Ovary (tissue), 9 donors: ENCODE results near the gene CADM2. TPM values are rescaled to one million over a fixed set of nuclear protein-coding genes. Genes with fewer than 3 reads are reported as not detected.

ENCODE experiments used
- DNase-seq, 5 donors: peaks; one replicate each; pipeline ENCODE4 v3.0.0-alpha.2; 2019 to 2020
- H3K27ac ChIP-seq, 2 donors: fragments of 200-600 bp; one replicate each; pipeline versions ENCODE4 v1.5.1 to v1.8.0; 2019 to 2022
- H3K27me3 ChIP-seq: fragments of 200-600 bp; one replicate; pipeline ENCODE4 v1.8.0; 2022
- H3K36me3 ChIP-seq: fragments of 200-600 bp; sonication (generic); one replicate; pipeline ENCODE4 v1.5.1; 2019
- H3K4me1 ChIP-seq: one replicate; pipeline ENCODE4 v1.8.1; 2013; ENCODE audit warnings: mild to moderate bottlenecking, moderate library complexity; ENCODE audit not compliant: insufficient read depth
- H3K4me3 ChIP-seq: fragments of 200-600 bp; sonication (generic); one replicate; pipeline ENCODE4 v1.5.1; 2017
- H3K9me3 ChIP-seq, 2 donors: fragments of 200-600 bp in 1 of 2; sonication (generic) in 1 of 2; one replicate each; pipeline versions ENCODE4 v1.5.1 to v1.8.1; 2013 to 2019; ENCODE audit warnings: mild to moderate bottlenecking in 1 of 2, moderate library complexity in 1 of 2
- CTCF ChIP-seq, 3 donors: fragments of 450-650 bp in 2 of 3; fragments of 200-600 bp in 1 of 3; IDR thresholded peaks; one replicate each; pipeline versions ENCODE4 v1.5.1 to v1.8.0; 2016 to 2022; ENCODE audit warnings: antibody characterized with exemption in 3 of 3, mild to moderate bottlenecking in 1 of 3
- EP300 ChIP-seq: sonication (generic); formaldehyde crosslinking; IDR thresholded peaks from one replicate; pipeline ENCODE4 v1.6.1; 2017; ENCODE audit warnings: antibody characterized with exemption
- POLR2A ChIP-seq: fragments of 450-650 bp; IDR thresholded peaks from one replicate; pipeline ENCODE4 v1.6.1; 2017; ENCODE audit warnings: antibody characterized with exemption, mild to moderate bottlenecking, moderate library complexity
- WGBS, 3 donors: extraction: QIAGEN DNeasy Blood & Tissue Kit in 1 of 3; methylation state at CpG; one replicate each; pipeline versions ENCODE4 v1.1.5 to v1.1.7; 2013 to 2017; 5-methylcytosine and 5-hydroxymethylcytosine counted together
- intact Hi-C, 4 donors: fragments of 100-400 bp; cut with DNase I; formaldehyde crosslinking; loops; one replicate each; pipeline versions ENCODE4 v1.11.0 to v1.15.1; 2022 to 2023
- polyA plus RNA-seq, 2 donors: library from polyadenylated mRNA; stranded (reverse); fragments of 200-250 nt in 1 of 2; fragments of 350-450 nt in 1 of 2; fragmentation: Illumina TruSeq in 1 of 2; extraction: RNeasy Lipid Tissue Mini Kit (QIAGEN cat#74804) in 1 of 2; gene quantifications; one replicate each; pipeline ENCODE4 v1.2.3, GENCODE V29; 2013 to 2014
- total RNA-seq, 7 donors: library from RNA; depleted of rRNA in 2 of 7; stranded (reverse); fragments of >200 nt in 2 of 7; fragmentation: NEBNext Ultra II Directional in 3 of 7; extraction: Animal tissue kit (Norgen Biotek cat#: 25700) in 3 of 7; gene quantifications; one replicate each; pipeline versions ENCODE4 v1.1.0 to v1.2.4, GENCODE V29; 2016 to 2023
- donor health status: DM: no; HTN: no; CAD: no; lungs with moderate emphysema.
- donor health status: DM: no; HTN: no; CAD: no.
- donor health status: Bipolar disorder and iron deficiency.
- donor health status: DM: yes; HTN: yes; CAD: no.
- donor health status: DM: no; HTN: no; CAD: no.
- donor health status: DM: yes; HTN: yes; CAD: no.

CADM2 gene
- total and polyA plus RNA-seq, 9 donors: 0.20 to 1.9 (median 0.69) TPM

- intact Hi-C loops: no loop called here
- H3K4me3 ChIP-seq: no peak overlapping the region
- no peaks in the 10 kb centered on the region for H3K4me1 ChIP-seq
- H3K9me3 ChIP-seq: no peaks in the 10 kb centered on the region
- no peak for TF ChIP-seq CTCF (IDR thresholded peaks at IDR 0.05)
- TF ChIP-seq EP300: no peak
- no peak for TF ChIP-seq POLR2A
- no peaks in the 10 kb centered on the region for H3K36me3 ChIP-seq
- no peaks in the 10 kb centered on the region for H3K27me3 ChIP-seq
- H3K27ac ChIP-seq: no peak overlapping the region
- DNase-seq: no peak
- WGBS, 3 donors: 41 to 55% (median 45%) methylated on average over 2 of the region's 2 CpGs
Measured at GRCh38 chr3:85660451-85660850, 701.7 kb downstream of the CADM2 start.

GRCh38 chr3:85662462-85662861, 703.7 kb downstream of the CADM2 start:
- Histone ChIP-seq H3K27ac (no peak overlapping the region), H3K9me3 (no peaks in the 10 kb centered on the region), H3K36me3 (no peaks in the 10 kb centered on the region), H3K27me3 (no peaks in the 10 kb centered on the region), H3K4me3 (no peak overlapping the region), H3K4me1 (no peaks in the 10 kb centered on the region)
- no peak for DNase-seq
- intact Hi-C loops: no loop called here
- 70 to 79% (median 75%) methylated on average over 3 of the region's 3 CpGs for WGBS, 3 donors
- TF ChIP-seq POLR2A: no peak

- 76 to 83% (median 78%) methylated on average over 5 of the region's 5 CpGs for WGBS, 3 donors
- Histone ChIP-seq H3K27ac (no peak overlapping the region), H3K4me1 (no peaks in the 10 kb centered on the region), H3K9me3 (no peaks in the 10 kb centered on the region), H3K36me3 (no peaks in the 10 kb centered on the region), H3K27me3 (no peaks in the 10 kb centered on the region), H3K4me3 (no peak overlapping the region)
- intact Hi-C loops: no loop called here
- no peak for TF ChIP-seq EP300
- TF ChIP-seq POLR2A: no peak
- TF ChIP-seq CTCF (IDR thresholded peaks at IDR 0.05): no peak
- DNase-seq: no peak
Measured at GRCh38 chr3:85667744-85668143, 709.0 kb downstream of the CADM2 start.

GRCh38 chr3:85670634-85671205, 711.9 kb downstream of the CADM2 start:
- no peak for TF ChIP-seq CTCF (IDR thresholded peaks at IDR 0.05)
- Histone ChIP-seq H3K4me1 (no peaks in the 10 kb centered on the region), H3K4me3 (no peak overlapping the region), H3K27me3 (no peaks in the 10 kb centered on the region), H3K36me3 (no peaks in the 10 kb centered on the region), H3K9me3 (no peaks in the 10 kb centered on the region), H3K27ac (no peak overlapping the region)
- intact Hi-C loops: no loop called here
- no peak for DNase-seq
- WGBS, 3 donors: 74 to 76% (median 74%) methylated on average over 2 of the region's 2 CpGs

GRCh38 chr3:85672761-85673160, 714.0 kb downstream of the CADM2 start:
- Histone ChIP-seq H3K4me1 (no peaks in the 10 kb centered on the region), H3K4me3 (no peak overlapping the region), H3K9me3 (no peaks in the 10 kb centered on the region), H3K27ac (no peak overlapping the region), H3K27me3 (no peaks in the 10 kb centered on the region), H3K36me3 (no peaks in the 10 kb centered on the region)
- intact Hi-C loops: no loop called here
- TF ChIP-seq POLR2A: no peak
- no peak for TF ChIP-seq CTCF (IDR thresholded peaks at IDR 0.05)
- TF ChIP-seq EP300: no peak
- 84 to 95% (median 85%) methylated on average over 1 of the region's 1 CpG for WGBS, 3 donors
- DNase-seq: no peak
